Measurements from ENCODE around the gene TOP1. TPM values are rescaled to one million over a fixed set of nuclear protein-coding genes. Genes with fewer than 3 reads are reported as not detected.
A peak's percentile ranks its signal among the peaks of the same experiment; 100 is the strongest.

Gene TOP1
- total and polyA plus RNA-seq, 2 of the 4 experiments (the other 2 are of a cell fraction), result 14.0 to 21.5 TPM

DNA sequence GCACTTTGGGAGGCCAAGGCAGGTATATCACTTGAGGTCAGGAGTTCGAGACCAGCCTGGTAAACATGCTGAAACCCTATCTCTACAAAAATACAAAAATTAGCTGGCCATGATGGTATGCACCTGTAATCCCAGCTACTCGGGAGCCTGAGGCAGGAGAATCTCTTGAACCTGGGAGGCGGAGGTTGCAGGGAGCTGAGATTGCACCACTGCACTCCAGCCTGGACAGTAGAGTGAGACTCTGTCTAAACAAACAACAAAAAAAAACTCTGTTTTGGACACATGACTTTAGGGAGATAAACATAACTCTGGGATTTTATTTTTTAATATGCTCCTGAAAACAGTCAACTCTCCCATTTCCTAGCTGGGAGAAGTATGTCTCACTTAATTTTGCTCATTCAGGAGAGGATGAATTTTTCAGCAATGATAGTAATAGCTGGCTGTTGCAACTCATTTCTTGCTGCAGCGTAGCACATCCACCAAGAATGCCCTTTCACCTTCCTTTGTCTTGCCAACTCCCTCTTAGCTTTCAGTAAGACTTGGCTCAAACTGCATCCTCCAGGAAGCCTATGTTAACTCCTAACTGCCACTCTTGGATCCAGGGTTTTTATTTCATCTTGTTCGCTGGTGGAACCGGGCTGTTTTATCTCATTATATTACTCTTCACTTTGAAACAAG lies 24.3 kb downstream of the TOP1 start:
- Histone ChIP-seq H2BK120ac (ENCODE audit: low read depth, low read length) (no peak overlapping the region), H3K14ac (replicated peaks; ENCODE audit: low read depth, low read length) (peak overlapping the region; percentile 38), H4K5ac (ENCODE audit: low read depth, low read length) (no peak overlapping the region), H3K4me1 (ENCODE audit: control insufficient read depth, insufficient read depth, low read length) (peaks cover 29% of the 10 kb centered on the region), H4K20me1 (ENCODE audit: insufficient read depth, low read length) (peaks cover 92% of the 10 kb centered on the region), H3K9ac (ENCODE audit: low read depth, low read length) (no peak overlapping the region), H4K8ac (ENCODE audit: low read depth in 2 of 2, low read length in 2 of 2) (peak overlapping the region in 1 of 2 experiments; percentile 8; a peak in 1 of 4 replicates), H4K91ac (ENCODE audit: insufficient read depth, low read depth, low read length) (no peak overlapping the region), H3K9me1 (ENCODE audit: insufficient read depth, low read length) (peaks cover 16% of the 10 kb centered on the region), H3K23ac (ENCODE audit: low read depth, low read length) (peak overlapping the region; percentile 2; the same call in 1 of the 2 replicates), H3K27me3 (ENCODE audit: control insufficient read depth, insufficient read depth, low read length) (no peaks in the 10 kb centered on the region), H3K18ac (ENCODE audit: low read depth, low read length) (no peak overlapping the region), H2AK5ac (ENCODE audit: low read depth, low read length) (no peak overlapping the region), H2AK9ac (replicated peaks; ENCODE audit: low read depth, low read length, poor library complexity) (no peak overlapping the region), H3K79me1 (ENCODE audit: low read depth in 1 of 2, low read length in 2 of 2) (peaks cover 3 to 65% of the 10 kb centered on the region in 2 experiments; a peak in 2 of 4 replicates), H3K56ac (ENCODE audit: extremely low read depth, insufficient read depth, low read length) (no peak overlapping the region), H3K4ac (ENCODE audit: low read depth, low read length) (no peak overlapping the region), H2AFZ (replicated peaks; ENCODE audit: low read length, poor library complexity) (no peak overlapping the region), H2BK15ac (ENCODE audit: low read depth, low read length) (no peak overlapping the region), H3K4me3 (ENCODE audit: insufficient read depth, low read depth, low read length) (no peak overlapping the region), H3K27ac (ENCODE audit: insufficient read depth, low read length) (peak overlapping the region; percentile 27; the same call in 1 of the 2 replicates), H2BK20ac (ENCODE audit: low read depth, low read length) (no peak overlapping the region), H2BK5ac (ENCODE audit: low read depth, low read length, poor library complexity, severe bottlenecking) (peak overlapping the region; percentile 37), H3K36me3 (ENCODE audit: control insufficient read depth, insufficient read depth, low read length) (no peaks in the 10 kb centered on the region; the same call in 1 of the 2 replicates), H3K9me3 (ENCODE audit: control insufficient read depth, insufficient read depth, low read length) (no peaks in the 10 kb centered on the region), H3K4me2 (ENCODE audit: low read depth, low read length) (peak overlapping the region; percentile 12)
- TF ChIP-seq CEBPB (IDR thresholded peaks at IDR 0.05; ENCODE audit: low read depth, low read length), result peak; percentile 81
- TF ChIP-seq, protein P1, sequence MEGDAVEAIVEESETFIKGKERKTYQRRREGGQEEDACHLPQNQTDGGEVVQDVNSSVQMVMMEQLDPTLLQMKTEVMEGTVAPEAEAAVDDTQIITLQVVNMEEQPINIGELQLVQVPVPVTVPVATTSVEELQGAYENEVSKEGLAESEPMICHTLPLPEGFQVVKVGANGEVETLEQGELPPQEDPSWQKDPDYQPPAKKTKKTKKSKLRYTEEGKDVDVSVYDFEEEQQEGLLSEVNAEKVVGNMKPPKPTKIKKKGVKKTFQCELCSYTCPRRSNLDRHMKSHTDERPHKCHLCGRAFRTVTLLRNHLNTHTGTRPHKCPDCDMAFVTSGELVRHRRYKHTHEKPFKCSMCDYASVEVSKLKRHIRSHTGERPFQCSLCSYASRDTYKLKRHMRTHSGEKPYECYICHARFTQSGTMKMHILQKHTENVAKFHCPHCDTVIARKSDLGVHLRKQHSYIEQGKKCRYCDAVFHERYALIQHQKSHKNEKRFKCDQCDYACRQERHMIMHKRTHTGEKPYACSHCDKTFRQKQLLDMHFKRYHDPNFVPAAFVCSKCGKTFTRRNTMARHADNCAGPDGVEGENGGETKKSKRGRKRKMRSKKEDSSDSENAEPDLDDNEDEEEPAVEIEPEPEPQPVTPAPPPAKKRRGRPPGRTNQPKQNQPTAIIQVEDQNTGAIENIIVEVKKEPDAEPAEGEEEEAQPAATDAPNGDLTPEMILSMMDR (conservative IDR thresholded peaks at IDR 0.05; ENCODE audit: low read depth, low read length), result no peak
- intact Hi-C loops (cut with micrococcal nuclease), result no loop called here
- dilution Hi-C loops (cut with HindIII; ENCODE audit: low sequenced_read_pairs, unreplicated experiment), result no loop called here
- ATAC-seq (ENCODE audit: low read depth) (peak; percentile 56), DNase-seq (peak; percentile 85)
- BruUV-seq (replicated peaks), result no TSS peak
- in situ Hi-C loops (cut with MboI; ENCODE audit: low sequenced_read_pairs), result no loop called here
- ChIA-PET CTCF (interaction anchor here (0.7 to 0.8 kb wide), 2 partner anchors 13 to 62 kb away, joined by 3 read pairs; no protein-coding TSS in a partner anchor), POLR2A (ENCODE audit: unreplicated experiment) (no interaction called here)
- 0% methylated on average over 1 of the region's 6 CpGs; no CpG with 5 or more reads in 1 of the 2 experiments for WGBS, 2 experiments (ENCODE audit: extremely low coverage in 2 of 2, insufficient read length in 1 of 2)
